ENCODE results near the gene CES3.

The CES3 gene

GRCh38 chr16:66924527-66925321 lies 36.3 kb upstream of the CES3 start:
- TF ChIP-seq SUZ12 (IDR thresholded peaks at IDR 0.05) (no peak), NFRKB (IDR thresholded peaks at IDR 0.05) (no peak), PKNOX1 (IDR thresholded peaks at IDR 0.05) (no peak), BHLHE40 (IDR thresholded peaks at IDR 0.05; ENCODE audit: borderline replicate concordance) (no peak), LEF1 (IDR thresholded peaks at IDR 0.05; ENCODE audit: borderline replicate concordance) (no peak), ELF4 (IDR thresholded peaks at IDR 0.05) (no peak), ZNF384 (IDR thresholded peaks at IDR 0.05) (no peak), FOXM1 (IDR thresholded peaks at IDR 0.05; ENCODE audit: borderline replicate concordance) (no peak), ARNT (IDR thresholded peaks at IDR 0.05) (no peak), HDGF (IDR thresholded peaks at IDR 0.05; ENCODE audit: borderline replicate concordance) (no peak), L3MBTL2 (conservative IDR thresholded peaks at IDR 0.05) (no peak), SP1 (IDR thresholded peaks at IDR 0.05) (no peak), TARDBP (IDR thresholded peaks at IDR 0.05) (no peak), FOXK2 (IDR thresholded peaks at IDR 0.05) (no peak)
- no peak for DNase-seq (ENCODE audit: extremely low spot score)
- POLR2A ChIA-PET, result no interaction called here
- CTCF ChIA-PET, result no interaction called here

GRCh38 chr16:66925322-66925840 lies 35.7 kb upstream of the CES3 start, which contains the start of gene RRAD:
TSS of gene RRAD (minus strand) at chr16:66925535. CDS start at chr16:66925179, 356 bp downstream.
- ChIA-PET CTCF (no interaction called here), POLR2A (no interaction called here)
- no peak for DNase-seq (ENCODE audit: extremely low spot score)
- TF ChIP-seq ZNF384 (IDR thresholded peaks at IDR 0.05), result no peak
- no peak for TF ChIP-seq SUZ12 (IDR thresholded peaks at IDR 0.05)
- TF ChIP-seq LEF1 (IDR thresholded peaks at IDR 0.05; ENCODE audit: borderline replicate concordance), result no peak
- no peak for TF ChIP-seq FOXK2 (IDR thresholded peaks at IDR 0.05)
- TF ChIP-seq ELF4 (IDR thresholded peaks at IDR 0.05), result no peak
- TF ChIP-seq FOXM1 (IDR thresholded peaks at IDR 0.05; ENCODE audit: borderline replicate concordance), result no peak
- TF ChIP-seq L3MBTL2 (conservative IDR thresholded peaks at IDR 0.05), result no peak
- no peak for TF ChIP-seq BHLHE40 (IDR thresholded peaks at IDR 0.05; ENCODE audit: borderline replicate concordance)
- TF ChIP-seq HDGF (IDR thresholded peaks at IDR 0.05; ENCODE audit: borderline replicate concordance), result no peak
- no peak for TF ChIP-seq CTBP1 (IDR thresholded peaks at IDR 0.05; ENCODE audit: borderline replicate concordance)
- TF ChIP-seq FOXA1 (IDR thresholded peaks at IDR 0.05), result no peak
- no peak for TF ChIP-seq SP1 (IDR thresholded peaks at IDR 0.05)
- no peak for TF ChIP-seq PKNOX1 (IDR thresholded peaks at IDR 0.05)
- TF ChIP-seq ARNT (IDR thresholded peaks at IDR 0.05), result no peak
- no peak for TF ChIP-seq TARDBP (IDR thresholded peaks at IDR 0.05)
- TF ChIP-seq NFRKB (IDR thresholded peaks at IDR 0.05), result no peak

GRCh38 chr16:66926171-66926947 lies 34.7 kb upstream of the CES3 start:
- ChIA-PET POLR2A (interaction anchor here (1.0 to 1.9 kb wide), 2 partner anchors 18 to 21 kb away, joined by 3 to 8 read pairs; no protein-coding TSS in a partner anchor), CTCF (interaction anchor here (0.6 to 3.5 kb wide), 3 partner anchors 16 to 34 kb away, joined by 3 to 27 read pairs (median 5); no protein-coding TSS in a partner anchor)
- DNase-seq (ENCODE audit: extremely low spot score), result no peak
- TF ChIP-seq TARDBP (IDR thresholded peaks at IDR 0.05) (no peak), FOXK2 (IDR thresholded peaks at IDR 0.05) (no peak), ARNT (IDR thresholded peaks at IDR 0.05) (no peak), SP1 (IDR thresholded peaks at IDR 0.05) (no peak)

GRCh38 chr16:66926961-66927436 lies 34.1 kb upstream of the CES3 start:
- no peak for DNase-seq (ENCODE audit: extremely low spot score)
- TF ChIP-seq TARDBP (IDR thresholded peaks at IDR 0.05), result no peak
- no peak for TF ChIP-seq L3MBTL2 (conservative IDR thresholded peaks at IDR 0.05)
- TF ChIP-seq SUZ12 (IDR thresholded peaks at IDR 0.05), result no peak
- no peak for TF ChIP-seq ZNF384 (IDR thresholded peaks at IDR 0.05)
- ChIA-PET POLR2A (interaction anchor here (1.0 to 1.9 kb wide), 2 partner anchors 17 to 22 kb away, joined by 3 to 8 read pairs; no protein-coding TSS in a partner anchor), CTCF (interaction anchor here (1.2 to 3.5 kb wide), 3 partner anchors 32 to 54 kb away, joined by 3 to 27 read pairs (median 5); no protein-coding TSS in a partner anchor)

DNA sequence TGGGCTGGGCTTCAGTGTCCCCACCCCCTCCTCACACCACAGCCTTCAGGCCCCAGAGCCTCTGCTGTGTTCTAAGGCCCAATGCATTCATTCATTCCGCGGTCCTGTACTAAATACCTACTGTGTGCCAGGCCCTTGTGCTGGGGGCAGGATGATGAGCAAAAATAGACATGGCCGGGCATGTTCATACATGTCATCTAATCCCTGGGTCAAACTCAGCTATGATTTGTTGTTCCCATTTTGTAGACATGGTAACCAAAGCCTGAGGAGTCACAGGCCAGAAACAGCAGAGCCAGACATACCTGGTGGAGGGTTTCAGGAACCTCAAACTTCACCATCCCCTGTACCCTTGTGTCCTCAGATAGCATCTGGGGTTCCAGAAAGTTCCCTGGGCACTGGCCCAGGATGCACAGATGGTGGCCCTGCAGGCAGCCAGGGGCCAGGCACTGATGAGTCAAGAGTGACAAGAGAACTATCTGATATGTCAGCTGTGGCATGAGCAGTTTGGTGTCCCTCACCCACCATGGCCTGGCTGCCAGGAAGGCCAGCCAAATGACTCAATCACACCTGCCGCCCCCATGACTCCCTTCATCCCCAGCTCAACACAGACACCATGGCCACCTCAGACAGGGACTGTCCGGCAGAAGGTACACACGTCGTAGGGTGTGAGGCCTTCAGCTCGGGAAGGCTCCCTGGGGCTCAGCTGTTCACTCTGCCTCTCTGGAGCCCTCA lies 33.0 kb upstream of the CES3 start:
- TF ChIP-seq SUZ12 (IDR thresholded peaks at IDR 0.05) (no peak), TARDBP (IDR thresholded peaks at IDR 0.05) (no peak), ARNT (IDR thresholded peaks at IDR 0.05) (no peak), ZNF384 (IDR thresholded peaks at IDR 0.05) (no peak), SP1 (IDR thresholded peaks at IDR 0.05) (no peak), ELF4 (IDR thresholded peaks at IDR 0.05) (no peak), FOXA1 (IDR thresholded peaks at IDR 0.05) (no peak), BHLHE40 (IDR thresholded peaks at IDR 0.05; ENCODE audit: borderline replicate concordance) (no peak), NFRKB (IDR thresholded peaks at IDR 0.05) (no peak)
- ChIA-PET POLR2A (interaction anchor here (0.6 to 1.4 kb wide), 3 partner anchors 23 to 43 kb away, joined by 3 read pairs; no protein-coding TSS in a partner anchor), CTCF (interaction anchor here (0.6 to 3.5 kb wide), 9 partner anchors 18 to 249 kb away, joined by 3 to 27 read pairs (median 6); no protein-coding TSS in a partner anchor)
- DNase-seq (ENCODE audit: extremely low spot score), result no peak
